Body of pancreas (tissue), 4 donors: ENCODE results near the gene CCDC141. TPM values are rescaled to one million over a fixed set of nuclear protein-coding genes. Genes with fewer than 3 reads are reported as not detected.

Source experiments
- ATAC-seq: fragments of 150-250 bp; one replicate; pipeline ENCODE4 v1.9.1; 2016
- DNase-seq, 4 donors: peaks; one replicate each; pipeline ENCODE4 v3.0.0-alpha.2; 2019
- H3K27ac ChIP-seq, 4 donors: fragments of 200-600 bp; sonication (generic); 1 replicate in 3 of 4; 2 replicates in 1 of 4; pipeline versions ENCODE4 v1.5.1 to v1.6.1; 2016 to 2019; ENCODE audit warnings: mild to moderate bottlenecking in 1 of 4, mixed read lengths in 1 of 4, moderate library complexity in 1 of 4
- H3K27me3 ChIP-seq, 2 donors: fragments of 200-600 bp; sonication (generic); one replicate each; pipeline ENCODE4 v1.6.0; 2016; ENCODE audit warnings: mild to moderate bottlenecking in 1 of 2
- H3K36me3 ChIP-seq, 2 donors: fragments of 200-600 bp; sonication (generic); replicated peaks in 1 of 2; 2 replicates each; pipeline ENCODE4 v1.5.1; 2016; ENCODE audit warnings: low read depth in 2 of 2; ENCODE audit not compliant: insufficient read depth in 1 of 2
- H3K4me1 ChIP-seq: fragments of 200-600 bp; sonication (generic); one replicate; pipeline ENCODE4 v1.6.0; 2016
- H3K4me3 ChIP-seq, 2 donors: fragments of 200-600 bp; sonication (generic); 1 replicate in 1 of 2; 2 replicates in 1 of 2; pipeline ENCODE4 v1.5.1; 2016 to 2019
- H3K9me3 ChIP-seq, 3 donors: fragments of 200-600 bp; sonication (generic); 1 replicate in 2 of 3; 2 replicates in 1 of 3; pipeline ENCODE4 v1.5.1; 2016
- POLR2A ChIP-seq, 3 donors: fragments of 450-650 bp; IDR thresholded peaks; one replicate each; pipeline ENCODE4 v1.6.1; 2016; ENCODE audit warnings: antibody characterized with exemption in 3 of 3, mild to moderate bottlenecking in 2 of 3
- WGBS, 2 donors: methylation state at CpG; one replicate each; pipeline ENCODE4 v1.1.5; 2017; 5-methylcytosine and 5-hydroxymethylcytosine counted together
- intact Hi-C: fragments of 100-400 bp; cut with DNase I; formaldehyde crosslinking; loops from one replicate; pipeline ENCODE4 v1.15.1; 2023
- total RNA-seq, 2 donors: library from RNA; depleted of rRNA; stranded (reverse); fragments of >200 nt; gene quantifications; one replicate each; pipeline ENCODE4 v1.1.0, GENCODE V29; 2016
- TF ChIP-seq, protein P1 (sequence below), 7 experiments: fragments of 450-650 bp in 4 of 7; fragments of 200-600 bp in 3 of 7; sonication (generic) in 3 of 7; IDR thresholded peaks; one replicate each; pipeline ENCODE4 v1.5.1; 2016 to 2019; ENCODE audit warnings: antibody characterized with exemption in 7 of 7

Gene CCDC141
- total RNA-seq, 2 donors from 2014 or later: 13.7 to 19.4 TPM

DNA sequence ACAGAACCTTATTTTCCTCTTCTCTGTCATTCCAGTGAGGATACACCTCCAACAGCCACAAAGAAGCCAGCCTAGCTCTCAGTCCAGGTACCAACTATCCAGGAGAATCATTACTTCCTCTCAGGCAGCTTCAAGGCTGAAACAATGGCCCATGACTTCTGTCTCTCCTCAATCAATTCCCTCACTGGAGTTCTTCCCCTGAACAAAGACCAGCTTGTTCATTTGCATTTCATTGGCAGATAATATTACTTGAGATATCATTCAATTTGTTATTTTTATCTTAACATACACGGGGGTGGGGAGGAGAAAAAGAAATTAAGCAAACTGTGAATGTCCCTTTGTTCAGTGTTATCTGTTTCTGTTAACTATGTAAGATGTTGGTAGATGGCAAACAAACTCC lies 44.0 kb downstream of the CCDC141 start:
- WGBS, 2 donors: 5 to 18% methylated on average over 1 of the region's 1 CpG
- H3K27ac ChIP-seq: no peak overlapping the region
- intact Hi-C loops: no loop called here
- DNase-seq: no peak
- no peaks in the 10 kb centered on the region for H3K27me3 ChIP-seq
- TF ChIP-seq POLR2A (IDR thresholded peaks at IDR 0.05): no peak
- TF ChIP-seq, protein P1, sequence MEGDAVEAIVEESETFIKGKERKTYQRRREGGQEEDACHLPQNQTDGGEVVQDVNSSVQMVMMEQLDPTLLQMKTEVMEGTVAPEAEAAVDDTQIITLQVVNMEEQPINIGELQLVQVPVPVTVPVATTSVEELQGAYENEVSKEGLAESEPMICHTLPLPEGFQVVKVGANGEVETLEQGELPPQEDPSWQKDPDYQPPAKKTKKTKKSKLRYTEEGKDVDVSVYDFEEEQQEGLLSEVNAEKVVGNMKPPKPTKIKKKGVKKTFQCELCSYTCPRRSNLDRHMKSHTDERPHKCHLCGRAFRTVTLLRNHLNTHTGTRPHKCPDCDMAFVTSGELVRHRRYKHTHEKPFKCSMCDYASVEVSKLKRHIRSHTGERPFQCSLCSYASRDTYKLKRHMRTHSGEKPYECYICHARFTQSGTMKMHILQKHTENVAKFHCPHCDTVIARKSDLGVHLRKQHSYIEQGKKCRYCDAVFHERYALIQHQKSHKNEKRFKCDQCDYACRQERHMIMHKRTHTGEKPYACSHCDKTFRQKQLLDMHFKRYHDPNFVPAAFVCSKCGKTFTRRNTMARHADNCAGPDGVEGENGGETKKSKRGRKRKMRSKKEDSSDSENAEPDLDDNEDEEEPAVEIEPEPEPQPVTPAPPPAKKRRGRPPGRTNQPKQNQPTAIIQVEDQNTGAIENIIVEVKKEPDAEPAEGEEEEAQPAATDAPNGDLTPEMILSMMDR (IDR thresholded peaks at IDR 0.05): no peak
- no peaks in the 10 kb centered on the region for H3K9me3 ChIP-seq
- ATAC-seq: no peak
- H3K36me3 ChIP-seq: no peaks in the 10 kb centered on the region
- no peak overlapping the region for H3K4me3 ChIP-seq
- H3K4me1 ChIP-seq: no peaks in the 10 kb centered on the region

DNA sequence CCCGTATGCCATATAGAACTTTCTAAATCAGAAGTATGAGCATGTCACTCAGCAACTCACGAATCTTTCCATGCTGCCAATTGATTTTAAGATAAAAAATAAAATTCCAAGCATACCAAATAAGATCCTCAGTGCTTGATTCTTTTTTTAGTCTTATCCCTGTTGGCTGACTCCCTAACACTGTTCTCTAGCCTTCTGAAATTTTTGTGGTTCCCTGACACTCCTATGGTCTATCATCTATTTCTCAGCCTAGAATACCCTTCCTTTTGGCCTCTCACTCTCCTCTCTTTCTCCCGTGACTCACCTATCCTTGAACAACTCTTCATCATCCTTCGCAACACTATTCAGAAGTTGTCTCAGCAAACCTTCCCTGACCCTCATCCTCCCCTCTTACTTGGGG lies 50.5 kb downstream of the CCDC141 start:
- Histone ChIP-seq H3K27ac (no peak overlapping the region), H3K36me3 (no peaks in the 10 kb centered on the region), H3K4me1 (no peaks in the 10 kb centered on the region), H3K27me3 (no peaks in the 10 kb centered on the region), H3K9me3 (no peaks in the 10 kb centered on the region), H3K4me3 (no peak overlapping the region)
- ATAC-seq (no peak), DNase-seq (no peak)
- intact Hi-C loops: no loop called here
- WGBS, 2 donors: 70 to 74% methylated on average over 4 of the region's 4 CpGs
- TF ChIP-seq POLR2A (IDR thresholded peaks at IDR 0.05): no peak
- TF ChIP-seq, protein P1 (IDR thresholded peaks at IDR 0.05): no peak

DNA sequence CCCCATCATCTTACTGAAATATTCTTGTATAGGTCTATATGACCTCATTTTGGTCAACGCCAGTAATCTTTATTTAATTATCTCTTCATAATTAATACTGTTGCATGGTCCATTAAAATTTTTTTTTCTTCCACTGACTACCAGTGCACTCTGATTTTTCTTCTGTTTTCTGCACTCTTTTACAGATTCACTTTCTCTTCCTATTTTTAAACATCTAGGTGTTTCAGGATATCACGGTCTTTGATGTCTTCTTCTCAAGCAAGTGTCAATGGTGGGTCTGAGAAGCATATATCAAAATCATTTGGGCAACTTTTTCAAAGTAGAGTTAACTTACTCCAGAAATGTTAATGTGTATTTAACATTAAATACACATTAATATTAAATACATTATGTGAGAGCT lies 51.4 kb downstream of the CCDC141 start:
- no peaks in the 10 kb centered on the region for H3K27me3 ChIP-seq
- 80 to 90% methylated on average over 2 of the region's 2 CpGs for WGBS, 2 donors
- H3K36me3 ChIP-seq: no peaks in the 10 kb centered on the region
- no peaks in the 10 kb centered on the region for H3K4me1 ChIP-seq
- no peak for TF ChIP-seq POLR2A (IDR thresholded peaks at IDR 0.05)
- TF ChIP-seq, protein P1 (IDR thresholded peaks at IDR 0.05): no peak
- H3K4me3 ChIP-seq: no peak overlapping the region
- no peak for ATAC-seq
- no peak for DNase-seq
- intact Hi-C loops: no loop called here
- H3K9me3 ChIP-seq: no peaks in the 10 kb centered on the region
- H3K27ac ChIP-seq: no peak overlapping the region

DNA sequence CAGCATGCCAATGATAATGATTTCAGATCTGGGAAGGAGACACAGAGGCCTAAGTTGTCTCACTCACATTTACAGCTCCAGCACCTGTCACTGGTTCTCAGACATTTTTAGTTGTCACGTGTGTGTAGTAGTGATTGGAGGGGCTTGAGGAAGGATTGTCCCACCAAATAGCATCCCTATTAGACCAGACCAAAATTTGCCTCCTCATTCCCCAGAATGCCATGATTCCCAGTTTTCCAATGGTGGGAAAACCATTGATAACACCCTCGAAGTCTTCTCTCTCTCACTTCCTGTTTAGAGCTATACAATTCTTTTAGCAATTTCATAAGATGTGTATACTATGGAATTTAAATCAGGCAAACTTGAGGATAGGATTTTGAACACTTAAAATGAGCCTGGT lies 52.5 kb downstream of the CCDC141 start:
- Histone ChIP-seq H3K4me3 (no peak overlapping the region), H3K27me3 (no peaks in the 10 kb centered on the region), H3K4me1 (no peaks in the 10 kb centered on the region), H3K27ac (no peak overlapping the region), H3K9me3 (no peaks in the 10 kb centered on the region), H3K36me3 (no peaks in the 10 kb centered on the region)
- no peak for DNase-seq
- TF ChIP-seq, protein P1 (IDR thresholded peaks at IDR 0.05): no peak
- TF ChIP-seq POLR2A (IDR thresholded peaks at IDR 0.05): no peak
- no peak for ATAC-seq
- WGBS, 2 donors: 44 to 65% methylated on average over 2 of the region's 2 CpGs
- intact Hi-C loops: no loop called here

DNA sequence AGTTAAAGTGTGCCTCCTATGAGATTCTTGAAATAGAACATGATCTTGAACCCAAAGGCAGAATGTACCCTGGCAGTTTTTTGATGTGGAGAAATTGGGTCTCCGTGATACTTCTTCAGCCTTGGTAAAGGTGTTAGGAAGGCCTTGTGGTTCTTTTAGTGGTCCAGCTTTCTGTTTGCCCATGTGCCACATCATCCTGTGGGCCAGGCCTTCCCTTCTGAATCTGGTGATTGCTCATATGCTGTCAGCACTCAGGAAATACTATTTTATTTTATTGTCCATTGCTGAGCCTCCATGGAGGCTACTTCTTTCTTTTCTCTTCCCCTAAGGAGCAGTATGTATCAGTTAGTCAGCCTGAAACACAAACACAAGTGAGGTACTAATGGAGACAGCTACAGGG lies 52.9 kb downstream of the CCDC141 start:
- H3K27ac ChIP-seq: no peak overlapping the region
- TF ChIP-seq, protein P1 (IDR thresholded peaks at IDR 0.05): no peak
- no peak for TF ChIP-seq POLR2A (IDR thresholded peaks at IDR 0.05)
- H3K27me3 ChIP-seq: no peaks in the 10 kb centered on the region
- no peak for ATAC-seq
- WGBS, 2 donors: 71 to 88% methylated on average over 1 of the region's 1 CpG
- H3K4me1 ChIP-seq: no peaks in the 10 kb centered on the region
- no peaks in the 10 kb centered on the region for H3K9me3 ChIP-seq
- H3K4me3 ChIP-seq: no peak overlapping the region
- H3K36me3 ChIP-seq: no peaks in the 10 kb centered on the region
- intact Hi-C loops: no loop called here
- no peak for DNase-seq
